ENCODE measurements around the gene P2RY14.

DNA sequence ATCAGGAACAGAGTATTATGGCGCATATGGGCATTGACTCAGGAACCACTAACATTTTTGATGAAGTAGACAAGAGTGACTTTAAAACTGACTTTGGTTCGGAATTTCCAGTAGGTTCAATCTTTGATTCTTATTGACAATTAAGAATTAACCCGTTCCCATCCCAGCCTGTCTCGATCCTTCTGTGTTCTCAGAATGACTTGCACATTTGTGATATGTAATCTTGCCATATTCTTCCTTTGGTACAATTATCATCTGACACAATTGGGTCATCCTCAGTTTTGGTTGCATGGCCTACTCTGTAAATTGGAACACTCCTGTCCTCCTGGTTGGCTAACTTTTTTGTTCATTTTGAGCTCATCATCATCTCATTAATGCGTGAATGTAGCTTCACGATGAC lies 85.8 kb downstream of the P2RY14 start:
- TF ChIP-seq, protein P1, sequence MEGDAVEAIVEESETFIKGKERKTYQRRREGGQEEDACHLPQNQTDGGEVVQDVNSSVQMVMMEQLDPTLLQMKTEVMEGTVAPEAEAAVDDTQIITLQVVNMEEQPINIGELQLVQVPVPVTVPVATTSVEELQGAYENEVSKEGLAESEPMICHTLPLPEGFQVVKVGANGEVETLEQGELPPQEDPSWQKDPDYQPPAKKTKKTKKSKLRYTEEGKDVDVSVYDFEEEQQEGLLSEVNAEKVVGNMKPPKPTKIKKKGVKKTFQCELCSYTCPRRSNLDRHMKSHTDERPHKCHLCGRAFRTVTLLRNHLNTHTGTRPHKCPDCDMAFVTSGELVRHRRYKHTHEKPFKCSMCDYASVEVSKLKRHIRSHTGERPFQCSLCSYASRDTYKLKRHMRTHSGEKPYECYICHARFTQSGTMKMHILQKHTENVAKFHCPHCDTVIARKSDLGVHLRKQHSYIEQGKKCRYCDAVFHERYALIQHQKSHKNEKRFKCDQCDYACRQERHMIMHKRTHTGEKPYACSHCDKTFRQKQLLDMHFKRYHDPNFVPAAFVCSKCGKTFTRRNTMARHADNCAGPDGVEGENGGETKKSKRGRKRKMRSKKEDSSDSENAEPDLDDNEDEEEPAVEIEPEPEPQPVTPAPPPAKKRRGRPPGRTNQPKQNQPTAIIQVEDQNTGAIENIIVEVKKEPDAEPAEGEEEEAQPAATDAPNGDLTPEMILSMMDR (IDR thresholded peaks at IDR 0.05), result no peak
- no peak for TF ChIP-seq POLR2A (IDR thresholded peaks at IDR 0.05)
